NCI-H2196 (cell line): Measurements from ENCODE around the gene CRAT.

Experiments
- DNase-seq: peaks from one replicate; lab custom pipeline; 2025; ENCODE audit not compliant: unreplicated experiment; lab: John Stamatoyannopoulos, UW

Gene CRAT

DNA sequence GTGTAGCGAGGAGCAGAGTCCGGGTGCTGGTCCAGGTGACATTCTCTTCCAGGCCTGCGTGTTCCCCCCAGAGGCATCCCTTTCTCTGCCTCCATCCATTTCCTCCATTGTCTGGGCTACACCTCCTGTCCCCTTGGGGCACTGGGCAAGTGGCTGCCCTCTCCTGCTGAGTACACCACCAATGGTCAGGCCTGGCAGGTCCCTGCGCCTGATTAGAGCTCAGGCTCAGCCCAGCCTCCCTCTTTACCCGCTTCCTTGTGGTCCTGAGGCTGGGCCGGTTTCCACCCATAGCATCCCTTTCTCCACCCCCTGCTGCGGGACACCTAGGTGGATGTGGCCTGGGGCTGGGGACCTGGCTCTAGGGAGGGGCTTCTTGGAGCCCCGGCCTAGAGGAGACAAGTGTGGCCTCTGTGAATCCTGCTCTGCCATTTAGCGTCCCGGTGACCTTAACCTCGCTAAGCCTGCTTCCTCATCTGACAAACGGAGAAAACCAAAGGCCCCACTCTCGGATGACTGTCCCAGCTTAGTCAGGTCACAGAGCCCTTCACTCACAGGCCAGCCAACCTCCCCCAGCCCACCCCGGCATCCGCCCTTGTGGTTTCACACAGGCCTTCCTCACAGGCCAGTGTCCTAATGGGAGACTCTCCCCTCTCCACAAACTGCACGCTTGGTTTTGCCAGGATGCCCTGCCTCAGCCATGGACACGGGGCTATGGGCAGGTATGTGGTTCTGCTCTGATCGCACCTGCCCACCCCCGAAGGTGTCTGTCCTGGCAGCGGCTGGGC, 16.8 kb downstream of the CRAT start:
- no peak for DNase-seq

DNA sequence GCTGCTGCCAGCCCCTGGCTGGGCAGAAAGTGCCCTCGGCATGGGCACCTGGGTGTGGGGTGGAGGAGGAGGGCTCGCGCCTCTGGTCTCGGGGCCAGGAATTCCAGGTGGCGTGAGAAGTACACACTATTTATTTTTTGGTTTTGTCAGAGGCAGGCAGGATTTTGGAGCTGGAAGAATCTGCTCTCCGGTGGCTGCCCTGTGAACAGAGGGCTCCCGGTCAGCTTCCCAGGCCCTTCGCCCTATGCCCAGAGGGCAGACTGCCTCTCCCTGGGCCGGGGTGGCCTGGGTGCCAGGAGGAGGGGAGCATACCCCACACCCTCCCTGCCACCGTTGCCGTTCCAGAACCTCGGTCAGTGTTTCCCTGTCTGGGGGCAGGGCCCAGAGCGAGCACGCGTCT, 21.3 kb downstream of the CRAT start:
- DNase-seq: no peak

DNA sequence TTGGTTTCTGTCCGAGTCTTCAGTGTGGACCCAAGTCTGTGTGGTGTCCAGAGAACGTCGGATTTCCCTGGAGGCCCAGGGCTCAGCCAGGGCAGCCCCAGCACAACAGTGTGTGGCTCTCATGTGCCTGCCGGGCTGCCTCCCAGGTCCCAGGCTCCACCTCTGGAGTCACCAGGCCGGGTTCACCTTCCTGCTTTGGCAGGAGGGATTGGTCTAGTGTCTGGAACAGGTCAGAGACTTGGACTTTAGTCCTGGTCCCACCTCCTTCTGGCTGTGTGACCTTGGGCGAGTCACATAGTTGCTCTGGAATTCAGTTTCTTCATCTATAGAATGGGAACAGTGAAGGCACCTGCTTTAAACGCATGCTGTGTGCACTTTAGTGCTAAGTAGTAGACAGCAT, 26.5 kb downstream of the CRAT start:
- no peak for DNase-seq

DNA sequence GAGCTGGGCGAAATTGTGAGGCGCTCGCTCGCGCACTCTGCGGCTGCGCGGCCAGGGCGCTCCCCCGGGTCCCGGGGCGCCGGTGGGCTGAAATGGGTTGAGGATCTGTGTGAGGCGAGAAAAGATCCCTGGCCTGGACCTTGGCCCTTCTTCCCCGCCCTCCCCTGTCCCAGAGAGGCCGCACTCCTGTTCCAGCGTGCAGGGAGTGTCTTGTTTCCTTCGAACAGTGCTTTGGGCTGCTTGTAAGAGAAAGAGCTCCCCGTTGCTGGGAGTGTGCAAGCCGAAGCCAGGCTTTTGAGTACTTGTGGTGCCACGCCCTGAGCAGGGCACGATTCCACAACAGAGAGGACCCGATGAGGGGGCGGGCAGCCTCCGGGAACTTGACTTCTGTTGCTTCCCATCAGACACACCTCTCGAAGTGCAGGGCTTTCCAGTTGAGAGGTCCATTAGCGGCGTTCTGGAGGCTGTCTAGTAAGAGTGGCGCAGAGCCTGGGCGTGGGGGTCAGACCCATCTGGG, 29.1 kb downstream of the CRAT start:
- DNase-seq: no peak

DNA sequence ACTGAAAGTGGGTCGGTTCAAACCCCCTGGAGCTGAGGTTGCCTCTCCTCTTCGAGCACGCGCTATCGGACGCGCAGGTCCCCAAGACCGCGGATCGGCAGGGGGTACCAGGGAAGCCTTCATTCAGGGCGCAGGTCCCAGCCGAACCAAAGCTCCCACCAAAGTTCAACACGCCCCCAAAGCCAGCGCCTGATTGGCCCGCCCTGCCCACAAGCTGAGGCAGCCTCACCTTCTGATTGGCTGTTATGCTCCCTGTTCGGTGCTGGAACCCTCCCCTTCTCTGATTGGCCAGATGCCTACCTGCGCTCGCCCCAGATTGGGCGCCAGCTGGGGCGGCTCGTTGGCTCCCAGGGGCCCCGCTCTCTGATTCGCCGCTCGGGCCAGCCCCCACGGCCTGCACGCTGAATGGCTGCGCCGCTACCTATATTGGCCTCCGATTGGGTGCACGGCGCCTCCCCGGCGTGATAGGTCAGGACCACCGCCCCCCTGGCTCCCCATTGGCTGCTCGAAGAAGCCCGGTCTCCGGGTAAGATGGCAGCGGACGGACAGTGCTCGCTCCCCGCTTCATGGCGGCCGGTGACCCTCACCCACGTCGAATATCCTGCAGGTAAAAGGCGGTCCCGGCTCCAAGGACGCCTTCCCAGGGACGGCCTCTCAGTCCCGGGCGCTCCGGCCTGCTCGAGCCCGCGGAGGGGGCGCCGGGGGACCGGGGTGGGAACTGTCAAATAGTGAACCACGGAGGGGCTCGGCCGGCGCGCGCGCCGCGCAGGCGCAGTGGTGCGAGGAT, 29.8 kb downstream of the CRAT start, which contains the start of gene DOLPP1:
Gene DOLPP1, plus strand, starts transcription at position 511 of the 787 bp plus-strand sequence. Its CDS starts 21 bp downstream, at position 532.
- peak; percentile 98 for DNase-seq

DNA sequence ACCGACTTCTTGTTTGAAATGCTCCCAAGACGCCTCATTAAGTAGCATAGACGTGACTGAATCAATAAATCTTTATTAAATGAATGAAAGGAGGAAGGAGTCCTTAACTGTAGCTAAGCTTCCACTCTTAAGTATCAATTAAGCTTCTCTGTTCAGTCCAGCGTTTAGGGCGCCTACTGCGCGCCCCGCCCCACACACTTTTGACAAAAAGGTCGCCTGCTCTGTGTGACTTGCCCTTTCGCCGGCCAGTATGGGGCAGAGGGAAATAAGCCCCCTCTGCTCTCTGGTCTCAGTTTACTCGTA, 30.3 kb downstream of the CRAT start:
- no peak for DNase-seq

DNA sequence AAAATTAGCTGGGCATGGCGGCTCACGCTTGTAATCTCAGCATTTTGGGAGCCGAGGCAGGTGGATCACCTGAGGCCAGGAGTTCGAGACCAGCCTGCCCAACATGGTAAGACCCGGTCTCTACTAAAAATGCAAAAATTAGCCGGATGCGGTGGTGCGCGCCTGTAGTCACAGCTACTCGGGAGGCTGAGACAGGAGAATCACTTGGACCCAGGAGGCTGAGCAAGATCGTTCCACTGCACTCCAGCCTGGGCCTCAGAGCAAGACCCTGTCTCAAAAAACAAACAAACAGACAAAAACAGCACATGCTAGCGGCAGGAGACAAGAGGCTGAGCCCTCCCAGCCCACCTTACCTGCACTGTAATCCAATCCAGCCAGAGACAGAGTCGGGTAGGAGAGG, 30.8 kb downstream of the CRAT start:
- DNase-seq: no peak

DNA sequence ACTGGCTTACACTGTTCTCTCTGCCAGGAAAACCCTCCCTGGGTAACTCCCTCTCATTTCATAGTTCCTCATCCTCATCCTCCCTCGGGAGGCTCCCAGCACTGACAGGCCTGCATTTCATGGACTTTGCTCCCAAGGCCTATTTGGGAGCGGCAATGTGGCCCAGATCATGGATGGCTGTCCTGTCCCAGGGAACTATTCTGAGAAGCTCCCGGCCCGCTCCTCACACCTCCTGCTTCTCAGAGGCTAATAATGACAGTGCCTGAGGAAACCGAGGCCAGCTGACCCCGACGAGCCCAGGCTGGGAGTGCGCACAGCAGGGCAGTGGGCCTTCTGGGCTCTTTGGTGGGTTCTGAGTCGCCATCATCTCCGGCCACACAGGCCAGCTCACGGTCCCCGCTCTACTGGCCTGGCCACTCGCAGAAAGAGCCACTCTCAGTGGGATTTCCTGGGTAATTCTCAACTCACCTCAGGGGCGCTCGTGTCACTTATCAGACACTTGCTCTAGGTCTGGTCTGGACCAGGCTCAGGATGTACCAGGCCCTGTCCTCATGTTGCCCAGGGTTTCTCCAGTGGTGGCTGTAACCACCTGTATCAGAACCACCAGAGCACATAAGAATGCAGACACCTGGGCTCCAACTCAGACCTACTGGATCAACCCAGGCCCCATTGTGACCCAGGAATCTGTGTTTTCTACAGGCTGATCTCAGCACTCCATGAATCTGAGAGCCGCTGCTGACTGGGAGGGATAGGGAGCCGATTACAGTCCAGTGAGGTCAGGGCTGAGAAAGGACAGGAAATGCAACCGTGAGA, 31.7 kb downstream of the CRAT start:
- no peak for DNase-seq

DNA sequence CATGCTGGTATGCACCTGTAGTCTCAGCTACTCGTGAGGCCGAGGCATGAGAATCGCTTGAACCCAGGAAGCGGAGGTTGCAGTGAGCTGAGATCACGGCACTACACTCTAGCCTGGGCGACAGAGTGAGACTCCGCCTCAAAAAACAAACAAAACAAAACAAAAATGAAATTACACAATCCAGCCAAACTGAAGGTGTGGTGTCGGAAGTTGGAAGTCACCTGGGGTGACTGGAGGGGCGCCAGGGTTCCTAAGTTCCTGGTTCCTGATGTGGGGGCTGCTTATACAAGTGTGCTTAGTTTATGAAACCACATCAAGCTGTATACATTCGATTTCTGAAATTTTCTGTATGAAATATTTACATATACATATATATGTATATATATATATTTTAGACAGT, 33.4 kb downstream of the CRAT start:
- no peak for DNase-seq

DNA sequence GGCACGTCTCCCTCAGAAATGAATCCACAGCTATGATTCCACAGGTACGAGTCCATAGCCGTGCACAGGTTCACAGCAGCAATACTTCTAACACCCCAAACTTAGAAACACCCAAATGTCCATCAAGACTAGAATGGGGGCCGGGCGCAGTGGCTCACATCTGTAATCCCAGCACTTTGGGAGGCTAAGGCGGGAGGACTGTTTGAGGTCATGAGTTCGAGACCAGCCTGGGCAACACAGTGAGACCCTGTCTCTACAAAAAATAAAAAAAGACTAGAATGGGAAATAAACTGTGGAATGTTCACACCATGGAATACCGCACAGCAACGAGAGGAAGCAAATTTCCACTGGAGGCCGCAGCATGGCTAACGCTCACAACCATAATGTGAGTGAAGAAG, 34.0 kb downstream of the CRAT start:
- no peak for DNase-seq

DNA sequence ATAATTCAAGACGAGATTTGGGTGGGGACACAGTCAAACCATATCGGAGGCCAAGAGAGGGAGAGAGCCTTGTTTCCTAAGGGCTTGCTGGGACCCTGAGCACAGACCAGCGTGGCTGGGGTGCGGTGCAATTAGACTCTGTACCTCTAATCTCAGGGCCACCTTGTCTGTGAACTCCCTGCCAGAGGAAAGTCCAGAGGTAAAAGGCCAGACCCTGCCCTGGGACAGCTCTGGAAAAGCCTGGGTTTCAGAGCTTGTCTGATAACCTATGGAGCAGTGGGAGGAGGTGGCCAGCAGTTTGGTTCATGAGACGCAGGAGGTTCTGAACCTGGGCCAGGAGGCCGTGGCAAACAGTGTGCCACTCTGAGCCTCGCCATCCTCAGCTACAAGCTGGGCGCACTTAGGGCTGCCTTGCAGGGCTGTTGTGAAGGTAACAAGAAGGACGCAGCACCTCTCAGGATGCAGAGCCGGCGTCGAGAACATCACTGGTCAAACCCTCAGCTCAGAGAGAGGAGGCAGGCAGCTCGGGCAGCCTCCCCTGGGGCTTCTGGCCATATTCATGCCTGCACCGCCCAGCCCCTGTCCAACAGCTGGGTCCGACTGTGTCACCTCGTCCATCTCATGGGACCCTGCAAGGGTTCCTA, 34.5 kb downstream of the CRAT start:
- no peak for DNase-seq

DNA sequence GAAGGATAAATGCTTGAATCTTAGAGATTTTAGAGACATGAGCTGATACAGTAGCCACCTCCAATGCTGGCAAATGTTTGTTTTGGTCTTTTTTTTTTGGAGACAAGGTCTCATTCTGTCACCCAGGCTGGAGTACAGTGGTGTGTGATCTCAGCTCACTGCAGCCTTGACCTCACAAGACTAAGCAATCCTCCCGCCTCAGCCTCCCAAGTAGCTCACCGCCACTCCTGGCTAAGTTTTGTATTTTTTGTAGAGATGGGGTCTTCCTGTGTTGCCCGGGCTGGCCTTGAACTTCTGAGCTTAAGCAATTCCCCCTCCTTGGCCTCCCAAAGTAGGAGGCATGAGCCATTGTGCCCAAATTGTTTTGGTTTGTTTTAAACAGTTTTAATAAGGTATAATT, 36.5 kb downstream of the CRAT start:
- no peak for DNase-seq

DNA sequence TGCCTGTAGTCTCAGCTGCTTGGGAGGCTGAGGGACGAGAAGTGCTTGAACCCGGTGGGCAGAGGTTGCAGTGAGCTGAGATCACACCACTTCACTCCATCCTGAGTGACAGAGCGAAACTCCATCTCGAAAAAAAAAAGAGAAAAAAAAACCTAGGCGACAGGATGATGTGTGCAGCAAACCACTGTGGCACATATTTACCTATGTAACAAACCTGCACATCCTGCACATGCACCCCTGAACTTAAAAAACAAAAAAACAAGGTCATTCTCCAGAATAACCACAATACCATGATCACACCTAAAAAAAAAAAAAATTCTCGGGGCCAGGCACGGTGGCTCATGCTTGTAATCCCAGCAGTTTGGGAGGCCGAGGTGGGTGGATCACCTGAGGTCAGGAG, 37.2 kb downstream of the CRAT start:
- DNase-seq: no peak

DNA sequence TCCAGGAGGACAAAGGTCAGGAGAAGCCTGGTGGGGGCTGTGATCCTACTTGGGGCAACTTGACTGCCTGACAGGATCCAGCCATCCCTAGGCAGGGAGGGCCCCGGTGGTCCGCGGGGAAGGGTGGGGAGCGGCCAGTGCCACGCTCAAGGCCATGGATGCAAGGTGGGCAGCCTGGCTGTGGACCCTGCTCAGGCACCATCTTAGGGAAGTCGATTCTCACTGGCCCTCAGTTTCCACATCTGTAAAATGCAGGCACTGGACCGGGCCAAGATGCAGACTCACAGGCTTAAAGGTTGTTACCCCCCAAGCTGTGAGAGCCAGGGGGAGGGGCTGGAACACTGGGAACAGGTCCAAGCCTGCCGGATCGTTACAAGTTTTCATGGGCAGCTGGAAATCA, 38.4 kb downstream of the CRAT start:
- no peak for DNase-seq

DNA sequence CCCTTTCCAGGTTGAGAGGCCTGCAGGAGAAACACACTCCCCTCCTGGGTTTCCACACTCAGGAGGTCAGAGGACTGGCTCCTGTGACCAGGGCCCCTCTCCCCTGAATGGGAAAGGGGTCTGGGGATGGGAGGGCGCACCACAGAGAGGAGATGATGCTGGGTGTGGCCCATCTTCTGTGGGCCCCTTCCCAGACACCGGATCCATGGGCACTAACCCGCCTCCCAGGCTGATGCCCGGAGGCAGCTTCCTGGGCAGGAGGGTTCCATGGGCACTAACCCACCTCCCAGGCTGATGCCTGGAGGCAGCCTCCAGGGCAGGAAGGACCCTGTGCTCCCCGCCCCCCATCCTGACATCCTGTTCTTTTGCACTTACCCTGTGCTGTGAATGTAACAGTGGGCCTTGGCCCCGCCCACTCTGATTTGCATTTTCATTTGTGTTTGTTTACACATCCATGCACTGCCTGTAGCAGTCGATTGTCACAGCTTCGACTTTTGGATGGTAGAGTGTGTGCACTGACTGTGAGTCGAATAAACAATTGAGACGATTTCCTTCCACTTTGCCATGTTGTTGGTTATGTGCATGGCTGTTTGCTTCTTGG, 39.0 kb downstream of the CRAT start:
- DNase-seq: no peak

DNA sequence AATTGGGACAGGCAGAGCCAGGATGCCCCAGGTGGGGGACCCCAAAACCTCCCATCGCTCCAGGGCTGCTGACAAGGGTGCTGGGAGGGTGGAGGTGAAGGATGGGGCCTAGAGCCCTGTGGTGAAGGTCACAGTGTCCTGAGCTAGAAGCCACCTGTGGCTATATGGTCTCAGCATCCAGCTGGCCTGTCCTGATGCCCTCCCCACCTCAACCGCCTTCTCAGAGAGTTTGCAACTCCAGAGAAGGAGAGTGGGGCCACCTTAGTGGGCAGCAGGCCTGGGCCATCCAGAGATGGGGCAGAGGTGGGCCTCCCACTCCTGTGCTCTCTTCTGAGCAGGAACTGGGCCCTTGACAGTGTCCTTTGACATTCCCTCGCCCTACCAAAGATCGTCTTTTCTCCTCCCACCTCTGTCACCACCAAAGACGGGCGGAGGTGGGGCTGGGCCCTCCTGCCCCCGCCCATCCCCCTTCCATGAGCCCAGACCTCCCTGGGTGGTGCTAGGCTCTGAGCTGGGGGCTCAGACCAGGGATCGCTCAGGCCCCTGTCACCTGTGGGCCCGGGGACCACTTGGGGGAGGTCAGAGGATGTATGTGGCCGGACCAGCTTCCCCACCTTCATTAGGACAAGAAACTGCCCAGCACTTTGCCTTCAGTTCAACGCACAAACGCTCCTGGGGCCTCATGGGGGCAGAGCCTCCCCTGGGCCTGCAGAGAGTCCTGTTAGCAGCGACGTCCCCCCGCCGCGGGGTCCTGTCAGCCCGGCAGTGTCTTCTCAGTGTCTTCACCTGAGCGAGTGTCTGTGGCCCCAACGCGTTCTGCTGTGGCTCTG, 39.7 kb downstream of the CRAT start:
- no peak for DNase-seq

DNA sequence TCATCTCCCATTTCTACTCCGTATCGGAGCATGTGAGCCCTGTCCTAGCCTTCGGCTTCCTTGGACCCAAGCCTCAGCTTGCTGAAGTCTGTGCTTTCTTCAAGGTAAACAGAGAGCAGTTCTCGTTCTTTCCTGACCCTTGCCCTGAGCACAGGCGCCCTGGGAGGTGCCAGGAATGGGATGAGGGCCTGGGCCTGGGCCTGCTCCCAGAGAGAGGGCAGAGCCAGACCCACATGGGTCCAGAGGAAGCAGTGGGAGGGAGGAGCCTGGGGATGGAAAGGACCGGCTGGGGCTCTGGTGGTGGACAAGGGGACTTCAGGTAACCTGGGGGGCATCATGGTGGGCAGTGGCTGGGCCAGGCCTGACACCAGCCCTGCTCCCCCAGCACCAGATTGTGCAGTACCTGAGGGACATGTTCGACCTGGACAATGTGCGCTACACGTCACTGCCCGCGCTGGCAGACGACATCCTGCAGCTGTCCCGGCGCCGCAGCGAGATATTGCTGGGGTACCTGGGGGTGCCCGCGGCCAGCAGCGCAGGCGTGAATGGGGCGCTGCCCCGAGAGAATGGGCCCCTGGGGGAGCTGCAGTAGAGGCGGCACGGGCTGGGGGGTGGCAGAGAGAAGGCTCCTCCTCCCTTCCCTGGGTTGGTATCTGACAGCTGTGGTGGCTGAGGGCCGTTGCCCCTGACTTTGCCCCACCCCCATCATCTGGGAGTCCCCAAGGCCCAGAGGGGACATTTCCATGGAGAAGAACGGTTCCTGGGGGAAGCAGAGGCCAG, 40.5 kb downstream of the CRAT start:
- DNase-seq: no peak

DNA sequence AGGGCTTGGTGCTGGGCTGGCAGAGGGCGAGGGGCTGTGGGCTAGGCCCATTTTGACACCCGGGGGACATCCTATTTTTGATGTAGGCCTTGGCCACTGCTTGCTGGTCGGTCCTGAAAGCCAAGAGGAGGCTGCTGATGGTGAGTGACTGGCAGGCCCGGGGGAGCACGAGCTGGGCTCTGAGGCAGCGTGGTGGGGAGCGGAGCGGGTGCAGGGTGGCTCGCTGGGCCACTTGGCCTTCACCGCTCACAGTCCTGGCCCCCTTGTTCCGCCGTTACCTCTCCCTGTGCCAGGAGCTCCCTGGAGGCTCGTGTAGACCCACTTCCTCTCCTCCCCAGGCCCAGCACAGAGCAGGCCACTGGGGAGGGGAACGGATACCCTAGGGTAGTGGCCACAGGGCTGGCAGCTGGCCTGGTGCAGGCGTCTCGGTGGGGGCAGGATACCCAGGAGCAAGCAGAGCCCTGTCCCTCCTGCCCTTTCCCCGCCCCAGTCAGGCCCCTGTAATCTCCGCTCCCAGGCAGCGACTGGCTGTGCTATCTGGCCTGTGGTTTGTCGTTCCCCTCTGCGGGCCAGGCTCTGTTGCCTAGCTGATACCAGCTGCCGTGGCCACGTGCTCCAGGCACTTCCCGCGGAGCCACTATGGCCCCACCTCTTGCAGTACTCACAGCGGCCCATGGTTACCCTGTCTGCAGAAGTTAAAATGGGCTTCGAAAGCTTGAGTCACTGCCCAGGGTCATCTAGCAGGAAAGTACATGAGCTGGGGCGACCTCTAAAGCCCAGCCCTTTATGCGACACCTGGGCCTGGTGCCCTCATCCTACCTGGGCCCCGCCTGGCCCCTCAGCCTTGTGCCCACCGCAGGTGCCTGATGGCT, 41.4 kb downstream of the CRAT start:
- no peak for DNase-seq
